ENCODE data around the gene TMEM107.

- TF ChIP-seq CTCF (IDR thresholded peaks at IDR 0.05) (no peak), POLR2A (IDR thresholded peaks at IDR 0.05) (no peak)
Observed at GRCh38 chr17:8175795-8176196, 384 bp downstream of the TMEM107 start.
